Heart right ventricle (tissue), 16 donors: Measurements from ENCODE around the gene NOX5. TPM values are rescaled to one million over a fixed set of nuclear protein-coding genes. Genes with fewer than 3 reads are reported as not detected.

Experiments
- ATAC-seq, 8 donors: fragments of 200-7000 bp; cut with Tn5 transposase; one replicate each; pipeline ENCODE4 v1.9.1; 2020; ENCODE audit warnings: mild to moderate bottlenecking in 8 of 8, moderate library complexity in 8 of 8, moderate number of reproducible peaks in 1 of 8
- DNase-seq, 2 donors: peaks; one replicate each; pipeline ENCODE4 v3.0.0-alpha.2; 2020
- H3K27ac ChIP-seq, 10 donors: fragments of 200-600 bp; sonication (generic) in 2 of 10; one replicate each; pipeline versions ENCODE4 v1.5.0 to v1.8.0; 2020 to 2022; ENCODE audit warnings: mild to moderate bottlenecking in 3 of 10
- H3K27me3 ChIP-seq, 7 donors: fragments of 200-600 bp; one replicate each; pipeline ENCODE4 v1.8.0; 2021 to 2022; ENCODE audit warnings: mild to moderate bottlenecking in 2 of 7
- H3K36me3 ChIP-seq, 9 donors: fragments of 200-600 bp; sonication (generic) in 1 of 9; one replicate each; pipeline versions ENCODE4 v1.5.0 to v1.8.0; 2020 to 2022; ENCODE audit warnings: mild to moderate bottlenecking in 2 of 9
- H3K4me1 ChIP-seq, 9 donors: fragments of 200-600 bp; sonication (generic) in 1 of 9; one replicate each; pipeline versions ENCODE4 v1.5.0 to v1.8.0; 2020 to 2022; ENCODE audit warnings: mild to moderate bottlenecking in 4 of 9
- H3K4me3 ChIP-seq, 10 donors: fragments of 200-600 bp; sonication (generic) in 2 of 10; one replicate each; pipeline versions ENCODE4 v1.5.0 to v1.8.0; 2020 to 2022; ENCODE audit warnings: mild to moderate bottlenecking in 7 of 10, moderate library complexity in 2 of 10
- H3K9me3 ChIP-seq, 11 donors: fragments of 200-600 bp in 10 of 11; sonication (generic) in 2 of 11; one replicate each; pipeline versions ENCODE4 v1.5.0 to v1.8.0; 2013 to 2022; ENCODE audit warnings: mild to moderate bottlenecking in 2 of 11, control low read depth in 1 of 11, moderate library complexity in 1 of 11
- CTCF ChIP-seq, 9 donors: fragments of 200-600 bp; sonication (generic) in 2 of 9; IDR thresholded peaks; one replicate each; pipeline versions ENCODE4 v1.5.0 to v1.8.0; 2021 to 2022; ENCODE audit warnings: antibody characterized with exemption in 9 of 9, mild to moderate bottlenecking in 5 of 9, moderate library complexity in 1 of 9
- WGBS, 2 donors: extraction: QIAGEN DNeasy Blood & Tissue Kit; methylation state at CpG; one replicate each; pipeline ENCODE4 v1.1.7; 2013; ENCODE audit warnings: inconsistent platforms in 1 of 2; 5-methylcytosine and 5-hydroxymethylcytosine counted together
- intact Hi-C, 10 donors: fragments of 100-400 bp; cut with DNase I; formaldehyde crosslinking; loops; one replicate each; pipeline versions ENCODE4 v1.11.1 to v1.14.2; 2022
- polyA plus RNA-seq, 2 donors: library from polyadenylated mRNA; stranded (reverse); fragments of 200-250 nt; gene quantifications; one replicate each; pipeline ENCODE4 v1.2.3, GENCODE V29; 2013
- total RNA-seq, 10 donors: library from RNA; stranded (reverse); fragmentation: NEBNext Ultra II Directional in 3 of 10; extraction: Animal tissue kit (Norgen Biotek cat#: 25700) in 3 of 10; gene quantifications; one replicate each; pipeline versions ENCODE4 v1.2.1 to v1.2.4, GENCODE V29; 2021 to 2023
- donor health status: Arrhythmogenic right ventricular cardiomyopathy.
- donor health status: ischemic (EF 13 %, LVEDD 7.1; RV severe dilation, severe dysfunction).
- donor health status: healthy with polysubstance abuse.
- donor health status: DM: no; HTN: yes; CAD: no.
- donor health status: DM: no; HTN: no; CAD: no.
- donor health status: ischemic (EF 25% LVEDD 6.9; RV normal size, moderate dysfunction).
- donor health status: ischemic (EF 25% LVEDD 5.7; RV mildly dilated, moderate dysfunction).
- donor health status: healthy.
- donor health status: DM: yes; HTN: yes; CAD: no.
- donor health status: Ischemic cardiomyopathy.
- donor health status: ischemic (EF 35%, LVEDD 5.7; RV mildly dilated, moderate dysfunction).
- donor health status: nonischemic (EF 11% LVEDD 7.7; RV severe dilation, severe dysfunction).
- donor health status: DM: yes; HTN: yes; CAD: no.
- donor health status: PGD.
- donor health status: ischemic (EF 29% LVEDD 5.4; RV normal size, mild dysfunction).
- donor health status: nonischemic (EF 23%, LVEDD 6.1; RV moderate dilation, normal function).

NOX5 gene
- total and polyA plus RNA-seq, 12 donors = 0.06 to 0.37 (median 0.18) TPM; not detected in 4

GRCh38 chr15:69013726-69014406 is 629 bp upstream of the NOX5 start:
- TF ChIP-seq CTCF (IDR thresholded peaks at IDR 0.05) = no peak
- DNase-seq = no peak
- 86 to 89% methylated on average over 4 of the region's 4 CpGs for WGBS, 2 donors

GRCh38 chr15:69015591-69015990 is 1.1 kb downstream of the NOX5 start:
- no peaks in the 10 kb centered on the region for H3K9me3 ChIP-seq
- DNase-seq (no peak), ATAC-seq (no peak)
- H3K27me3 ChIP-seq = peaks cover 0 to 3% (median 0%) of the 10 kb centered on the region in 7 donors
- intact Hi-C loops = no loop called here
- H3K36me3 ChIP-seq = no peaks in the 10 kb centered on the region
- TF ChIP-seq CTCF (IDR thresholded peaks at IDR 0.05) = no peak
- no peak overlapping the region for H3K4me3 ChIP-seq
- no peak overlapping the region for H3K27ac ChIP-seq
- no peaks in the 10 kb centered on the region for H3K4me1 ChIP-seq
- 75 to 76% methylated on average over 7 of the region's 7 CpGs for WGBS, 2 donors

More at GRCh38 chr15:69013726-69014406, 629 bp upstream of the NOX5 start:
- Histone ChIP-seq H3K4me1 (no peaks in the 10 kb centered on the region), H3K9me3 (peaks cover 0 to 12% (median 2%) of the 10 kb centered on the region in 11 donors), H3K27ac (no peak overlapping the region), H3K27me3 (no peaks in the 10 kb centered on the region), H3K36me3 (no peaks in the 10 kb centered on the region), H3K4me3 (no peak overlapping the region)
- intact Hi-C loops = no loop called here
- ATAC-seq = no peak

GRCh38 chr15:69016021-69016595 is 1.6 kb downstream of the NOX5 start:
- ATAC-seq (no peak), DNase-seq (no peak)
- H3K9me3 ChIP-seq = no peaks in the 10 kb centered on the region
- no peak overlapping the region for H3K4me3 ChIP-seq
- intact Hi-C loops = no loop called here
- H3K36me3 ChIP-seq = no peaks in the 10 kb centered on the region
- peaks cover 0 to 3% (median 0%) of the 10 kb centered on the region in 7 donors for H3K27me3 ChIP-seq
- H3K27ac ChIP-seq = no peak overlapping the region
- WGBS, 2 donors = 86 to 90% methylated on average over 5 of the region's 5 CpGs
- TF ChIP-seq CTCF (IDR thresholded peaks at IDR 0.05) = no peak
- no peaks in the 10 kb centered on the region for H3K4me1 ChIP-seq

- Histone ChIP-seq H3K4me3 (no peak overlapping the region), H3K9me3 (no peaks in the 10 kb centered on the region), H3K36me3 (no peaks in the 10 kb centered on the region), H3K27me3 (peaks cover 0 to 3% (median 0%) of the 10 kb centered on the region in 7 donors), H3K27ac (no peak overlapping the region), H3K4me1 (no peaks in the 10 kb centered on the region)
- WGBS, 2 donors = 77 to 86% methylated on average over 7 of the region's 7 CpGs
- ATAC-seq = no peak
- no peak for DNase-seq
- TF ChIP-seq CTCF (IDR thresholded peaks at IDR 0.05) = no peak
- intact Hi-C loops = no loop called here
Measured at GRCh38 chr15:69017978-69018377, 3.5 kb downstream of the NOX5 start.
